HG03442 (cell line): ENCODE measurements around the gene ERCC6L.

ENCODE experiments used
- ATAC-seq: cut with Tn5 transposase; IDR thresholded peaks from one replicate; pipeline ENCODE4 v1.9.1; 2021; ENCODE audit warnings: mild to moderate bottlenecking, moderate library complexity; ENCODE audit not compliant: unreplicated experiment

The ERCC6L gene

GRCh38 chrX:72238721-72239475 is at the start of gene ERCC6L:
ERCC6L (minus strand) TSS chrX:72239027; CDS start chrX:72238911, 116 bp downstream.
- ATAC-seq = peak; percentile 96

- no peak for ATAC-seq
Measured at GRCh38 chrX:72282302-72282701, 43.5 kb upstream of the ERCC6L start.

- ATAC-seq = no peak
Measured at GRCh38 chrX:72280321-72280845, 41.6 kb upstream of the ERCC6L start.

- ATAC-seq = no peak
Measured at GRCh38 chrX:72276478-72276953, 37.7 kb upstream of the ERCC6L start.

- ATAC-seq = no peak
Measured at GRCh38 chrX:72274526-72274925, 35.7 kb upstream of the ERCC6L start.

- ATAC-seq = no peak
Measured at GRCh38 chrX:72273718-72274117, 34.9 kb upstream of the ERCC6L start.

GRCh38 chrX:72272868-72273267 is 34.0 kb upstream of the ERCC6L start:
- no peak for ATAC-seq

- ATAC-seq = no peak
Measured at GRCh38 chrX:72271812-72272211, 33.0 kb upstream of the ERCC6L start.

GRCh38 chrX:72271091-72271788 is 32.4 kb upstream of the ERCC6L start:
- no peak for ATAC-seq

GRCh38 chrX:72270316-72270866 is 31.6 kb upstream of the ERCC6L start:
- no peak for ATAC-seq

GRCh38 chrX:72269671-72270251 is 30.9 kb upstream of the ERCC6L start:
- ATAC-seq = no peak

GRCh38 chrX:72268597-72269365 is 30.0 kb upstream of the ERCC6L start:
- no peak for ATAC-seq

- no peak for ATAC-seq
Measured at GRCh38 chrX:72265263-72265662, 26.4 kb upstream of the ERCC6L start.

GRCh38 chrX:72262077-72262476 is 23.2 kb upstream of the ERCC6L start:
- ATAC-seq = no peak

- ATAC-seq = no peak
Measured at GRCh38 chrX:72260448-72260847, 21.6 kb upstream of the ERCC6L start.

GRCh38 chrX:72258174-72258573 is 19.3 kb upstream of the ERCC6L start:
- no peak for ATAC-seq

- ATAC-seq = no peak
Measured at GRCh38 chrX:72255864-72256263, 17.0 kb upstream of the ERCC6L start.

- ATAC-seq = no peak
Measured at GRCh38 chrX:72255445-72255844, 16.6 kb upstream of the ERCC6L start.

- ATAC-seq = no peak
Measured at GRCh38 chrX:72254816-72255215, 16.0 kb upstream of the ERCC6L start.

- no peak for ATAC-seq
Measured at GRCh38 chrX:72253686-72254085, 14.9 kb upstream of the ERCC6L start.
